Dermis blood vessel endothelial cell (primary cell): ENCODE data around the gene ZKSCAN4. TPM values are rescaled to one million over a fixed set of nuclear protein-coding genes. Genes with fewer than 3 reads are reported as not detected.
A peak's percentile ranks its signal among the peaks of the same experiment; 100 is the strongest.

Experiments
- DNase-seq: peaks from one replicate; pipeline ENCODE4 v3.0.0; 2010
- total RNA-seq: library from RNA; depleted of rRNA; stranded (reverse); fragments of >200 nt; gene quantifications from 2 replicates; pipeline ENCODE4 v1.2.3, GENCODE V29; 2014

The ZKSCAN4 gene
- total RNA-seq, 1 donor from 2014 or later: 7.7 TPM

DNA sequence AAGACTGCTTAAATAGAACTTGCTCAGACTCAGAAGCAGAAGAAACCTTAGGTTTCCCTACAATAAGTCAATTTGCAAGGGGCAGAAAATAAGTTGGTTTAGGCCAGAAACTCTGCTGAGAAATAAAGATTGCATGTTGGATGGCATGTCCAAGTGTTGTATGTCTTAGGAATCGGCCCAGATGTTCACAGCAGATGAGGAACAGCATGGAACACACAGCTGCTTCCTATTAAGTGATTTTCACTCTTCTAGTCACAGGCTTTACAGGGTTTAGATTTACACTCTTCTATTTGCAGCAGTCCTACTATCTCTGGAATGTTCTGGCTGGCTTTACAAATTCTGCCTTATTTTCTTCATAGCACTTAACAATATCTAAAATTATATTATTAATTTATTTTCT is 3.2 kb downstream of the ZKSCAN4 start:
- DNase-seq: no peak

DNA sequence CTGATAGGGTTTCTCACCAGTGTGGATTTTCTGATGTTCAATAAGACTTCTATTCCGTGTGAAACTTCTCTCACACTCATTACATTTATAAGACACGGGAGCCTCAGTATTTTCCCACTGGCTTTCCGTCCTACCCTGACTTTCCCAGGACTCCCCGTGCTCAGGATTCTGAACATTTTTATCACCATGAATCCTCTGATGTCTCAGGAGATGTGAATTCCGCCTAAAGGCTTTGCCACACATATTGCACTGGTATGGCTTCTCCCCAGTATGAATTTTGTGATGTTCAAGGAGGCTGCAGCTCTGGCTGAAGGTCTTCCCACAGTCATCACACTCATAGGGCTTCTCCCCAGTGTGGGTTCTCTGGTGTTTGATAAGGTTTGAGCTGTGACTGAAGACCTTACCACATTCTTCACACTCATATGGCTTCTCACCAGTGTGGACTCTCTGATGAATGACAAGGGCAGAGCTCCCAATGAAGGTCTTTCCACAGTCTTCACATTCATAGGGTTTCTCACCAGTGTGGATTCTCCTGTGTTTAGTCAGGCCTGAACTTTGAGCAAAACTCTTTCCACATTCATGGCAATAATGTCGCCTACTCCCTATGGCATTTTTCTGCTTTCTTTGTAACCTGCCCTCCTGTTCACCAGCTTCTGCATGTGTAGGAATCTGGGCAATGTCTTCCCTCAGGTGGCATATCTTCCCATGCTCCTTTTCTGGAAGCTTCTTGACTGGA is 6.7 kb downstream of the ZKSCAN4 start:
- no peak for DNase-seq

DNA sequence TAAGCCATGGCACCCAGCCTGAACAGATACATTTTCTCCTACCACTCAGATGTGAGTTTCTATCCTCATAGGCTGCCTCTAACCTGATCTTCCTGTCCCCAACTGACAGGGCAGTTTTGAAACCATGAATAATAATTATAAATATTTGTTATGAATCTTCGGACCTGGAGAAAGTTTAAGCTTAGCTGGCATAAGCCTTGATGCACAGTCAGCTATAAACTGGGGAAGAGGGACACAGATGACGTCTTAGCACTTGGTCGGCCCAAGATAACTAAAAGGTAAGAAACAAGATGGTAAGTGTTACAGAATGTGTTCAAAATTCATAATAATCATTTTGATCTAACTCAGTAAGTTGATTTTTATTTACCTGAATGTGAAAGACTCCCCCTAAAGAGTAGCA is 8.1 kb downstream of the ZKSCAN4 start:
- DNase-seq: no peak

DNA sequence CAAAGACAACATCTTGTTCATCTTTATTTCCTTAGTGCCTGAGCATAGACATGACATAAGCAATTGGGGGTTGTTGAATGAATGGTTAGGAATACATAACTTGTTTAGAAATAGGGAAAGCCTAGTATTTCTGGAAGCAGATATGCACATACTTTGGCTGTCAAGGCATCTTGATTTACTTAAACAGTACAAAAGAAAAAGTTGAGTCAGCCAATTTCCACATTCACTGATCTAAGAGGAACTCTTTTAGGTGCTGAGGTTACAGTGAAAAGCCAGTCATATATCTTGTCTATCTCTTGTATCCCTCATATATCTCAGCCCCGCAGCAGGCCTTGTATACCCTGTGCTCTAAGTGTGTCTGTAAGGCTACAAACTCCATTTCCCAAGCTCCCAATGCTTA is 11.6 kb downstream of the ZKSCAN4 start:
- no peak for DNase-seq

DNA sequence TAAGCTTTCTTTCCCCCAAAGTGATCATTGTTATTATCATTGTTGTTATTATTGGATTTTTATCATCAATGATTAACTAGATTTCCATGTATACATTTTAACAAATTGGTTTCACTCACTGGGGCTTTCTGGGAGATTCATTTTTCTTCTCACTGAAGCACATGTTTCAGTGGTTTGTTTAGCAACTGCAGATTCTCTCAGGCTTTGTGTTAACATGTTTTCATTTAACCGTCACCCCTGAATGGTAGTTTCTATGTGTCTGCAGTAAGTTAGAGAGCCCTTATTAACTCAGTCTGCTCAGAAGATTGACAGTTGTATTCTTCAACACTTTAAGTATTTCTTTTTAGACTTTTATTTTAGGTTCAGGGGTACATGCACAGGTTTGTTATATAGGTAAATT is 12.4 kb downstream of the ZKSCAN4 start:
- no peak for DNase-seq

DNA sequence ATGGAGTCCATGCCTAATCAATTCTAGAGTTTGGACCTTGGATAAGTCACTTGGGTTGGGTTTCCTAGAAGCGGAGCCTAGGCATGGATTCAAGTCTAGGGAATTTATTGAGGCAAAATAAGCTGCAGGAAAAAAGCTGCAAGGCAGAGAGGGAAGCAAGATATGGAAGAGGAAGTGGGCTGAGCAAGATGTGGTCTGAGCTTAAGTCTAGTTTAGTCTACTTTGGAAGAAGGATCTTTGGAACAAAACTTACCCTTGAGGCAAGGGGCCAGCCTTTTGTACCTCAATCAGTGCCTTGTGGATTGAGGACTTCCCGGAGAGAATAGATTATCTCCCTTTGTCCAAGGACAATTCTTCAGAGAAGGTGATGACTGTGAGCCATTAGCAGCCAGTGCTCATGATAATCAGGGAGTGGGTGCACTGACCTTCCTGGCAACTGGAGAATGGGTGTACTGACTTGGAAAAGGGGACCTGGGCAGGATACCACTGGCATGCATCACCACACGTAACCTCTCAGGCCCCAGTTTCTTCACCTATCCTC is 16.1 kb downstream of the ZKSCAN4 start:
- no peak for DNase-seq

DNA sequence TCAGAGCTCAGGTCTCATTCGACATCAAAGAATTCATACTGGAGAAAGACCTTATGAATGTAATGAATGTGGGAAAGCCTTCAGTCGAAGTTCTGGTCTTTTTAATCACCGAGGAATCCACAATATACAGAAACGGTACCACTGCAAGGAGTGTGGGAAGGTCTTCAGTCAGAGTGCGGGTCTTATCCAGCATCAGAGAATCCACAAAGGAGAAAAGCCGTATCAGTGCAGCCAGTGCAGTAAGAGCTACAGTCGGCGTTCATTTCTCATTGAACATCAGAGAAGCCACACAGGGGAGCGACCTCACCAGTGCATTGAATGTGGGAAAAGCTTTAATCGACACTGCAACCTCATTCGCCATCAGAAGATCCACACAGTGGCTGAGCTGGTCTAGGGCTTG is 19.3 kb downstream of the ZKSCAN4 start:
- no peak for DNase-seq

DNA sequence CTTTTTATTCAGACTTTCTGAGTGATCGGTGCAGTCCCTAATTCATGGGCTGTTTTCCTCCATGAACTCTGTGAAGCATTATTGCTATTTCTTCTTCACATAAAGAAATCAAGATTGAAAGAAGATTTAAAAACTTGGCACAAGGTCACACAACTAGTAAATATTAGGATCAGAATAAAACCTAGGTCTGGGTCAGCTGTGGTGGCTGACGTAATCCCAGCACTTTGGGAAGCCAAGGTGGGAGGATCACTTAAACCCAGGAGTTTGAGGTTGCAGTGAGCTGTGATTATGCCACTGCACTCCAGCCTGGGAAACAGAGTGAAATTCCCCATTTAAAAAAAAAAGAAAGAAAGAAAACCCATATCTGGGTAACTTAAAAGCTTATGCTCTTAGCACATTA is 25.6 kb downstream of the ZKSCAN4 start:
- no peak for DNase-seq

DNA sequence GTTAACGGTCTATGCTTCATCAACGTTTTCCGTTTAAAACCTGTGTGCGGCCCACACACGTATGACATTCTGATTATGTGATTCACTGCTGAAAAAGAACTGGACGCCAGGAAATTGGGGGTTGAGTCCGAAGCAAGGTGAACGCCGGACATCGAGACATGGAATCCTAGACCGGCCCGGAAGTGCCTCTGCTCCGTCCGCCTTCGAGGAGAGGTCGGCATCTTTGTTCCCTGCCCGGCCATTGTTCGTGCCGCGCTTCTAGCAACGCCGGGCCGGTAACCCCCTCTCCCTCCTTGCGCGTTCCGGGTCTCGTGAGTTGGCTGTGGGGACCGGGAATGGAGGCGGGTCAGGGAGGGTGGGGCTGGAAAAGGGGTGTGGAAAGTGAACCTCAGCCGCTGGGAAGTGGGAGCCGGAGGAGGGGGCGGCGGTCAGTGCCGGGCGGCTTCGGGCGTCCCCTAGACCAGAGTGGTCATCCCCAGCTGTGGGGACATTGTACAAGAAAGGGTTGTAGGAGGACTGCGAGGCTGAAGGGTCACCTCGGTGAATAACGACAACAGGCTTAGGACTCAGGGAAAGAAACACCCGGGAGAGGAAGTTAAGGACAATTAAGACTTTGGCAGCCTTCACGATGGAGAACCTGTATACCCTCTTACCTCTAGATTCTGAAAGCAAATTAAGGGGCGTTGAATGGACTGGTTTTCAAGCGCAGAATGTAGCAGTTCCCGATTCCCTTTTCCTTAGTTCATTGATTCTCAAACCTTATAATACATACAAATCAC is 26.8 kb downstream of the ZKSCAN4 start, which contains the start of gene ZSCAN9:
Gene ZSCAN9, plus strand, starts transcription at position 220 of the 779 bp plus-strand sequence. CDS start 1,810 bp downstream, outside the sequence.
- peak; percentile 94 for DNase-seq

DNA sequence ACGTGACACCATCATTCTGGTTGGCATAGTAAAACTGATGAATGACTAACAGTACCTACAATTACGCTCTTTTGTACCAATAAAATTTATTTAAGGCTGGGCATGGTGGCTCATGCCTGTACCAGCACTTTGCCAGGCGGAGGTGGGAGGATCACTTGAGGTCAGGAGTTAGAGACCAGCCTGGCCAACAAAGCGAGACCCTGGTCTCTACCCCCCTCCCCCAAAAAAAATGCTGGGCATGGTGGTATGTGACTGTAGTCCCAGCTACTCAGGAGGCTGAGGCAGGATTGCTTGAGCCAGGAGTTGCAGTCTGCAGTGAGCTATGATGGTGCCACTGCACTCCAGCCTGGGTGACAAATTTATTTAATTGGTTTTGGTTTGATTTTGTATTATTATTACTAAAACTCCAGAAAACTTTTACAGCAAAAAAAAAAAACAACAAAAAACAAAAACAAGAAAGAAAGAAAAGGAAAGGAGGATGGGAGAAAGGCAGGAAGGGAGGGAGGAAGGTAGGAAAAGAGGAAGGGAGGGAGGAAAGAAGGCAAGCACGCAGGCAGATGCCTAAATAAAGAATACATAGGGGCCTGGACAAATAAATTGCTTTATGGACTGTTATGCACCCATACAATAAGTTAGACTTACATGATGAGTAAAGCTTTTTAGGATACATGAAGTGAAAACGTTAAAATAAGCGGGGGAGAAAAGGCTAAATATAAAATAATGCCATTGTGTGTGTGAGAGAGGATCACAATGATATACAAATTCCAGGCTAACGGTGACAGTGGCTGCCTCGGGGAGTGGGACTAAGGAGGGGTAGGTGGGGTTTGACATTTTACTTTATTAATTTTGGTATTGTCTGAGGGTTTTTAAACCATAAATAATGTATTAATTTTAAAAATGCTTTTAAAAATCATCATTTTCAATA is 27.7 kb downstream of the ZKSCAN4 start:
- no peak for DNase-seq

DNA sequence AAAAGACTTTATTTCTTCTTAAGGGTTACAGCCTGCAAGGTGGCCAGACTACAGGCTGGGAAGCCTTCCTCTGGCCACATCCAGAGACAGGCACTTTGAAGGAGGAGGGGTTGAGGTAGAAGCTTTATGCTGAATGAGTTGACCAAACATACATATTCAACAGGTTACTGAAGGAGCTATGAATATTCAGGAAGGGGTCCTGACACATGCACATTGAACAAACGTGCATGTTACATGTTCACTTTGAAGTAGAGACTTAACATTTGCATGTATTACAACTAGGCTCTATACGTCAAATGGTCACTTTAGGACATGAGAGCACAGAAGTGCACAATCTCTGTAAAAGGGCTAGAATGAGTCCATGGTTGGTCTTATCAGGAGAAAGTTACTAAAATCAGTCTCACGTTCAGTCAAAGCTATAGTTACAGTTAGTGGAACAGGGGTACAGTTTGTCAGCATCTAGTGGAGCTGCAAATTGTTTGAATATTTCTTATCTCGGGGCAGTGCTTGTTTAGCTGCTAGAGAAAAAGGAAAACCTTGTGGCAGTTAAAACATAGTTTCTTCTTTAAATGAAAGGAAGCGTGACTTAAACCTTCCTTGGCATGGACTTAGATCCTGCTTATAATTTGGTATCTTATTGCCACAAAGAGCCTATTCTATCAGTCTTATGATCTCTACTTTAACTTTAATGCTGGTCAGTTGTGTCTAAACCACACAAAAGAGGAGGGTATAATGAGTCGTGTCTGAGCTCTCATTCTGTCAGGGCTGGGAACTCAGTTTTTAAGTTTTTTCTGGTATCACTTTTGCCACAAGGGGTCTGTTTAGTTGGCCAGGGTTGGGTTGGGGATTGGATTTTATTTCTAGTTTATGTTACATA is 31.6 kb downstream of the ZKSCAN4 start:
- no peak for DNase-seq

DNA sequence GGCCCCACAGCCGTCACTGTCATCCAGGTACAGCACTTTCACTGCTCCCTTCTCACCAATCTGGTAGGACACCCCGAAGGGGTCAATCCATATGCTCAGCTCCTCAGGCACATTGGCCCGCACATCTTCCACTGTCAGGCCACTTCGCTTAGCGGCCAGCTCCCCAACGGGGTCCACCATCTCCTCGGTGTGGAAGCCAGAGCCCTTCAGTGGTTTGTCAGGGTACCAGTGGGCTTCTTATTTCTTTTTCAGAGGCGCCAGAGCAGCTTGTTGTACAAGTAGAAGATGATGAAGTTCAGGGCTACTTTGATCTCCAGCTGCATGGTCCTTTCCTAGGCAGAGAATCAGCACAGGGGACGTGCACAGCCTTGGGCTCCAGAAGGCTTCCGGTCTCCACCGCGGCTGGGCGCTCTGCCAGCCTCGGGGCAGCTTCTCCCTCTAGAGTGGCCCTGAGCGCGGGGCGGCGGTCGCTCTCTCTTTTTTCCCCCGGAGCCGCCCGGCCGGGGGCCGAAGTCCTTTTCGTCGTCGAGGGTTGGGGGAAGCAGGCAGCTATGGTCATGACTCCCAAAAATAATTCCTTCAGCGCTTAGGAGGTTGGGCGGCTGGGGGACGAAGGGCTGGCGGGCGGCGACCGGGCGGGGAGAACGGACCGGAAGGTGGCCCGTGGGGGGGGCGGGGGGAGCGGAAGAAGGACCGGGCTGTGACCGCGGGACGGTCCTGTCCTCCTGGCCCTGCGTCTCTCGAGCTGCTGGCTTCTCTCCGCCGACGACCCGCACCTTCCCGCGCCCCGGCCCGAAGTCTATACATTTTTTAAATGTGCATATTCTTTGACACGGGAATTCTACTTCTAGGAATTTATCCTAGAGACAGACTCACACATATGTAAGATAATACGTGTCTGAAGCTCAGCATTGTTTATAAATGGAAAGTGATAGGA is 33.5 kb downstream of the ZKSCAN4 start:
- DNase-seq: peak; percentile 75

DNA sequence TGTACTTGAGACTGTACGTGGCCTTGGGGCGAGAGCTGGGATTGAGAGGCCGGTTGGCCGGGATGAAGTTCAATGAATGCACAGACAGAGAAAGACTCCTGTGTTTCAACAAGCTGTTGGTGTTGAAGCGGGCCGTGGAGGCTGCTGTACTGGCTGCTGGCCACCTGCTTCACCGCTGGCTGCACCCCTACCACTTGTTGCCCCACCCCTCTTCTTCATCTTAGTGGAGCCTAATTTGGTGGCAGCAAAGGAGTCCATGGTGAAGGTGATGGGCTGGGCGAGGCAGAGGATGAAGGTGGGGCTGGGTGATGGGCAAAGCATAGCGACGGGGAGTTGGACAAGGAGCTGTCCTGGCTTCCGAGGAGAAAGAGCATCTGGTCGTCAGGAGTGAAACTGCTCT is 34.2 kb downstream of the ZKSCAN4 start:
- no peak for DNase-seq

DNA sequence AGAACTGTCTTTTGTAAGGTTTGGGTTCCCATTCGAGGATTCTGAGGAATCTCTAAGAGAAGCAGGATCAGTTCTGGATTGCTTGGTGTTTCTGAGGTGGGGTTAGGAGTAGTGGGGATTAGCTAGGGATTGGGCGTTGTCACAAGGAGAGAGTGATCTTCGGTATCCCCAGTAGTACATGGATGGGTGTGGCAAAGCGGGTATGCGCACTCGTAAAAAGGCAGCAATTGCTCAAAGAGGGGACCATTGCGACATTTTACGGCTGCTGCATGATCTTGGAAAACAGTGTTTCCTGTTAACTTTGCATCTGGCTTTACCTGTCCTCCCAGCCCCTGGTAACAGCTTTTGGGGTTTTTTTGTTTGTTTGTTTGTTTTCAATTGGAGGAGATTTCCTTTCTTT is 36.6 kb downstream of the ZKSCAN4 start:
- DNase-seq: no peak

DNA sequence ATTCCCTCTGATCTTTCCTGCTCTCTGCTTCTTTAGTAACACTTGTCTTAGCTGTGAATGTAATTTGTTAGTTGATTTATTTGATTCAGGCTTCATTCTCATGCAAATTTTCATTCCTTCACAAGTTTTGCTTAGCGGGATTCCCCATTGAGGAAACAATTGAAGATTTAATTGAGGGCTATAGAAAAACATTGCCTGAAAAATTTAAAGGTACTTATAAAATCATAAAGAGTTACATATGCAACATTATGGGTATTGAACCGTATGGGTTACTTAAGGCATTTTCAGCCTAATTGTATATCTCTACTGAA is 38.9 kb downstream of the ZKSCAN4 start:
- DNase-seq: no peak

DNA sequence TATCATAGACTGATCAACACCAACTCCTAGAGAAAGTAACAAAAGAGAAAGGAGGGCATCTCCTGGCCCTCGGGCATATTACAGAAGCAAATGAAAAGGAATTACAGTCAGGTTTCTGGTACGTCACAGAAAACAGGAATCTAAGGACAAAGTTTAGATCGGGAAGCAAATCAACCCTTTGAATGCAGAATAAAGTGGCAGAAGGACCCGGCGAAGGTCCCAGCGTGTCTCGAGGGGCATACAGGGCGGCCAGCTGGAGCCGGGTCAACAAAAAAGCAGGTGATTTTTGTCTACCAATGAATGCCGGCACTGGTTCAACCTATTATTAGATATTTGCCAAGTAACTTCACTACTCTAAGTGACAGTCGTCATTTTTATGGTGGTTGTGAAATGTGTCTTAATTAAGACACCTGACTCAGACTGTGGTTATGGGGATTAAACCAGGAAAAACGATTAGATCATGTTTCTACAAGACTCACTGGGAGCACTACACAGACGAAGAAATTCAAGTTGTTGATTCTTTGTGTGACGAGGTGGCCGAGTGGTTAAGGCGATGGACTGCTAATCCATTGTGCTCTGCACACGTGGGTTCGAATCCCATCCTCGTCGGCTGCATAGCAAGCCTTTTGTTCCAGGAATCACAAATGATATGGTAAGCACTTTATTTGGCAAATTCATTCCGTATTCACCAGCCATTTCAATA is 39.4 kb downstream of the ZKSCAN4 start:
- DNase-seq: peak; percentile 87

DNA sequence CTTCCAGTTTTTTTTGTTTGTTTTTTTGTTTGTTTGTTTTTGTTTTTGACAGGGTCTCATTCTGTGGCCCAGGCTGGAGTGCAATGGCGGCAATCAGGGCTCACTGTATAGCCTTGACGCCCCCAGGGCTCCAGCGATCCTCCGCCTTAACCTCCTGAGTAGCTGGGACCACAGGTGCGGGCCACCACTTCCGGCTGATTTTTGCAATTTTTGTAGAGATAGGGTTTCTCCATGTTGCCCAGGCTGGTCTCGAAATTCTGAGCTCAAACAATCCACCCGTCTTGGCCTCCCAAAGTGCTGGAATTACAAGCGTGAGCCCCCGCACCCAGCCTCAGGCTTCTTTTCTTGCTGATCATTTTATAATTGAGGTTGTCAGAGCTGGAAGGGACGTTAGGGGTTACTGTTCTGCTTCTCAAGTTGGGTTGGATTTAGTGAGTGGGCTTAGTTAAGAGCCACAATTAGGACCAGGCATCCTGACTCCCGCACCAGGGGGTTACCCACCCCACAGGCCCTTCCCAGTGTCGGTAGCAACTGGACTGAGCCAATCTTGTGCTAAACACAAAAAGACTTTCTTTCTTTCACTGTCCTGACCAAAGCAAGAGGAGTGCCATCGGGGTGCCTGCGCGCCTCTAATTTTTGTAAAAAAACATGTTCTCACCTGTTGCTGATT is 40.1 kb downstream of the ZKSCAN4 start:
- DNase-seq: peak; percentile 22

DNA sequence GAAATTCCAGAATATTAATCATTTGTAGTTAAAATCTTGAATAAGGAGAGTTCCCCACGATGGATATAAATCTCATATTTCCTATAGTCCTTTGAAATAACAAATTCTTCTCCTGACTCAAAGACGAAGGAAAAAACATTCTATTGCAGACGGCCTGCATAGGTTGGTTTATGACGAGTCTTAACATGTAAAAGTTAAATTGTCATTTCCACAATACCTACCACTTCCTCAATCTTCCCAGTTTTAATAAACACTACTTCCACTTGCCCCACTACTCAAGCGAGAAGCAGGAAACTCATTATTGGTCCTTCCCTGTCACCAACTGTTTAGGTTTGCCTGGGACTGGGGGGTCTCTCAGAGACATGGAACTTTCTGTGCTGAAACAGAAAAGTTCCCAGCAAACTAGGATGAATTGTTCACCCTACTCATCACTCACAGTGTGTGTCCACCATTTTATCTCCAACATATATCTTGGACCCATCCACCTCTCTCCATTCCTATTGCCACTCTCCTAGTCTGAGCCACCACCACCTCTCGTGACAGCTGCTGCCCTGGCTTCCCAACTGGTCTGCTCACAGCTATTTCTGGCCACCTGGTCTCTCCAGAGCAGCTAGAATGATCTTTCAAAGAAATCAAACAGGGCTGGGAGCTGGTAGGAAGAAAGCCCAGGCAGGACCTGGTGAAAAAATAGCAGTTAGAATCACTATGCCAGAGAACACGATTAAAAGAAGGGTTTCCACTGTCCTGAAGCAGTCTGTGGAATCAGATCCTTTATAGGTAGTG is 42.1 kb downstream of the ZKSCAN4 start:
- DNase-seq: no peak
